NB4 (cell line): ENCODE results near the gene NGEF.
"Not testable (repeated sequence)": the region's sequence is repeated elsewhere in the genome, so short reads cannot be mapped to it uniquely, and the experiment has no call there.

Experiments
- POLR2A ChIP-seq: IDR thresholded peaks from 2 replicates; pipeline ENCODE4 v1.6.1; 2011; ENCODE audit warnings: mild to moderate bottlenecking; ENCODE audit not compliant: insufficient read length; ENCODE audit errors: extremely low read depth
- TF ChIP-seq, protein P1 (sequence below): IDR thresholded peaks from one replicate; pipeline ENCODE4 v1.5.1; 2012; ENCODE audit warnings: low read depth, low read length

DNA sequence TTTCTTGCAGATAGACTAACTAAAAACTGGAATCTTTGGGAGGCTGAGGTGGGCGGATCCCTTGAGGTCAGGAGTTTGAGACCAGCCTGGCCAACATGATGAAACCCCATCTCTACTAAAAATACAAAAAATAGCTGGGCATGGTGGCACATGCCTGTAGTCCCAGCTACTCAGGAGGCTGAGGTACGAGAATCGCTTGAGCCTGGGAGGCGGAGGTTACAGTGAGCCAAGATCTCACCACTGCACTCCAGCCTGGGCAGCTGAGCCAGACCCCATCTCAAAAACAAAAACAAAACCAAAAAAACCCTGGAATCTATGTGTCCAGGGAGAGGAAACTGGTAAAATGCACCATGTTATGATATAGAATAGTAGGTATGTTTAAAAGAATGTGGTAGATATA is 39.5 kb upstream of the NGEF start:
- TF ChIP-seq, protein P1, sequence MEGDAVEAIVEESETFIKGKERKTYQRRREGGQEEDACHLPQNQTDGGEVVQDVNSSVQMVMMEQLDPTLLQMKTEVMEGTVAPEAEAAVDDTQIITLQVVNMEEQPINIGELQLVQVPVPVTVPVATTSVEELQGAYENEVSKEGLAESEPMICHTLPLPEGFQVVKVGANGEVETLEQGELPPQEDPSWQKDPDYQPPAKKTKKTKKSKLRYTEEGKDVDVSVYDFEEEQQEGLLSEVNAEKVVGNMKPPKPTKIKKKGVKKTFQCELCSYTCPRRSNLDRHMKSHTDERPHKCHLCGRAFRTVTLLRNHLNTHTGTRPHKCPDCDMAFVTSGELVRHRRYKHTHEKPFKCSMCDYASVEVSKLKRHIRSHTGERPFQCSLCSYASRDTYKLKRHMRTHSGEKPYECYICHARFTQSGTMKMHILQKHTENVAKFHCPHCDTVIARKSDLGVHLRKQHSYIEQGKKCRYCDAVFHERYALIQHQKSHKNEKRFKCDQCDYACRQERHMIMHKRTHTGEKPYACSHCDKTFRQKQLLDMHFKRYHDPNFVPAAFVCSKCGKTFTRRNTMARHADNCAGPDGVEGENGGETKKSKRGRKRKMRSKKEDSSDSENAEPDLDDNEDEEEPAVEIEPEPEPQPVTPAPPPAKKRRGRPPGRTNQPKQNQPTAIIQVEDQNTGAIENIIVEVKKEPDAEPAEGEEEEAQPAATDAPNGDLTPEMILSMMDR = not testable (repeated sequence)
- not testable (repeated sequence) for TF ChIP-seq POLR2A
